M059J (cell line): Measurements from ENCODE around the gene EXOC4. TPM values are rescaled to one million over a fixed set of nuclear protein-coding genes. Genes with fewer than 3 reads are reported as not detected.
"Not testable (repeated sequence)": the region's sequence is repeated elsewhere in the genome, so short reads cannot be mapped to it uniquely, and the experiment has no call there.

Experiments used
- DNase-seq: peaks from one replicate; pipeline ENCODE4 v3.0.0-alpha.2; 2012; ENCODE audit warnings: low read depth
- total RNA-seq: library from RNA; depleted of rRNA; stranded (reverse); fragments of >200 nt; shearing (Covaris generic); gene quantifications from 2 replicates; pipeline ENCODE4 v1.2.3, GENCODE V29; 2014

EXOC4 gene
- total RNA-seq, 1 experiment from 2014 or later, result 70.5 TPM

GRCh38 chr7:133625046-133625445 lies 372.2 kb downstream of the EXOC4 start:
- DNase-seq, result no peak

GRCh38 chr7:133629701-133630100 lies 376.8 kb downstream of the EXOC4 start:
- DNase-seq, result no peak

GRCh38 chr7:133633055-133633454 lies 380.2 kb downstream of the EXOC4 start:
- peak; percentile 12 for DNase-seq

- no peak for DNase-seq
These were observed 382.7 kb downstream of the EXOC4 start for GRCh38 chr7:133635541-133635940.

GRCh38 chr7:133638857-133639256 lies 386.0 kb downstream of the EXOC4 start:
- no peak for DNase-seq

GRCh38 chr7:133641436-133641835 lies 388.6 kb downstream of the EXOC4 start:
- no peak for DNase-seq

- no peak for DNase-seq
These were observed 390.0 kb downstream of the EXOC4 start for GRCh38 chr7:133642907-133643306.

- DNase-seq, result not testable (repeated sequence)
These were observed 390.8 kb downstream of the EXOC4 start for GRCh38 chr7:133643652-133644051.

- peak; percentile 2 for DNase-seq
These were observed 393.1 kb downstream of the EXOC4 start for GRCh38 chr7:133645884-133646391.

- no peak for DNase-seq
These were observed 393.8 kb downstream of the EXOC4 start for GRCh38 chr7:133646472-133647315.

GRCh38 chr7:133649593-133649992 lies 396.7 kb downstream of the EXOC4 start:
- no peak for DNase-seq

GRCh38 chr7:133650069-133650468 lies 397.2 kb downstream of the EXOC4 start:
- no peak for DNase-seq

GRCh38 chr7:133650487-133651300 lies 397.8 kb downstream of the EXOC4 start:
- DNase-seq, result no peak

GRCh38 chr7:133652547-133652946 lies 399.7 kb downstream of the EXOC4 start:
- DNase-seq, result no peak

GRCh38 chr7:133654547-133654946 lies 401.7 kb downstream of the EXOC4 start:
- DNase-seq, result no peak

GRCh38 chr7:133662276-133662675 lies 409.4 kb downstream of the EXOC4 start:
- no peak for DNase-seq

- no peak for DNase-seq
These were observed 410.0 kb downstream of the EXOC4 start for GRCh38 chr7:133662830-133663229.

GRCh38 chr7:133664528-133664927 lies 411.6 kb downstream of the EXOC4 start:
- no peak for DNase-seq

GRCh38 chr7:133668296-133669060 lies 415.6 kb downstream of the EXOC4 start:
- no peak for DNase-seq

GRCh38 chr7:133669061-133669455 lies 416.2 kb downstream of the EXOC4 start:
- no peak for DNase-seq

GRCh38 chr7:133670250-133670649 lies 417.4 kb downstream of the EXOC4 start:
- DNase-seq, result no peak

GRCh38 chr7:133672866-133673265 lies 420.0 kb downstream of the EXOC4 start:
- DNase-seq, result no peak
